GM10266 (cell line): ENCODE measurements around the gene ABCF3.

Experiments
- DNase-seq: peaks from one replicate; pipeline ENCODE4 v3.0.0; 2012; ENCODE audit errors: extremely low spot score
- TF ChIP-seq, protein P1 (sequence below): IDR thresholded peaks from 2 replicates; pipeline ENCODE4 v1.5.1; 2012; ENCODE audit warnings: mild to moderate bottlenecking, low read depth; ENCODE audit not compliant: control insufficient read depth, insufficient read depth; ENCODE audit errors: missing control alignments

ABCF3 gene

DNA sequence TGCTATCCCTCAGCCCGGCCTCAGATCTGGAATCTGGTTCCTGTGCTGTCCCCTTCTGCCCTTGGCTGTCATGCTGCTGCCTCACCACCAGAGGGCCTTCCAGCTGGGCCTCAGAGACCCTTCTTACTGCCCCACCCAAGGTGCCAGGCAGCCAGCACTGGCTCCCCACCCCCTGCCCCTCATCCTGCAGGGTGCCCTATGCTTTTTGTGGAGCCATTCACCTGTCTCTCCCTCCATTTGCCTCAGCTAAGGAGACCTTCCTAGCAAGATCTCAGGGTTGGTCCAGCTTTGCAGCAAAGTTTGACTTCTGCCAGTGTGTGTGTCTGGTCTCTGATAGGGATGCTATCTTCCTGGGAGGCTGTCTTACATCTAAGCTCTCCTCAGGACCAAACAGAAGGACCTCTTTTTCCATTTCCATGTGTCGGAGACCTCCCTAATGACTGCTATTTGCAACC lies 41.5 kb downstream of the ABCF3 start:
- peak; percentile 88 for DNase-seq
- TF ChIP-seq, protein P1, sequence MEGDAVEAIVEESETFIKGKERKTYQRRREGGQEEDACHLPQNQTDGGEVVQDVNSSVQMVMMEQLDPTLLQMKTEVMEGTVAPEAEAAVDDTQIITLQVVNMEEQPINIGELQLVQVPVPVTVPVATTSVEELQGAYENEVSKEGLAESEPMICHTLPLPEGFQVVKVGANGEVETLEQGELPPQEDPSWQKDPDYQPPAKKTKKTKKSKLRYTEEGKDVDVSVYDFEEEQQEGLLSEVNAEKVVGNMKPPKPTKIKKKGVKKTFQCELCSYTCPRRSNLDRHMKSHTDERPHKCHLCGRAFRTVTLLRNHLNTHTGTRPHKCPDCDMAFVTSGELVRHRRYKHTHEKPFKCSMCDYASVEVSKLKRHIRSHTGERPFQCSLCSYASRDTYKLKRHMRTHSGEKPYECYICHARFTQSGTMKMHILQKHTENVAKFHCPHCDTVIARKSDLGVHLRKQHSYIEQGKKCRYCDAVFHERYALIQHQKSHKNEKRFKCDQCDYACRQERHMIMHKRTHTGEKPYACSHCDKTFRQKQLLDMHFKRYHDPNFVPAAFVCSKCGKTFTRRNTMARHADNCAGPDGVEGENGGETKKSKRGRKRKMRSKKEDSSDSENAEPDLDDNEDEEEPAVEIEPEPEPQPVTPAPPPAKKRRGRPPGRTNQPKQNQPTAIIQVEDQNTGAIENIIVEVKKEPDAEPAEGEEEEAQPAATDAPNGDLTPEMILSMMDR = peak; percentile 93

DNA sequence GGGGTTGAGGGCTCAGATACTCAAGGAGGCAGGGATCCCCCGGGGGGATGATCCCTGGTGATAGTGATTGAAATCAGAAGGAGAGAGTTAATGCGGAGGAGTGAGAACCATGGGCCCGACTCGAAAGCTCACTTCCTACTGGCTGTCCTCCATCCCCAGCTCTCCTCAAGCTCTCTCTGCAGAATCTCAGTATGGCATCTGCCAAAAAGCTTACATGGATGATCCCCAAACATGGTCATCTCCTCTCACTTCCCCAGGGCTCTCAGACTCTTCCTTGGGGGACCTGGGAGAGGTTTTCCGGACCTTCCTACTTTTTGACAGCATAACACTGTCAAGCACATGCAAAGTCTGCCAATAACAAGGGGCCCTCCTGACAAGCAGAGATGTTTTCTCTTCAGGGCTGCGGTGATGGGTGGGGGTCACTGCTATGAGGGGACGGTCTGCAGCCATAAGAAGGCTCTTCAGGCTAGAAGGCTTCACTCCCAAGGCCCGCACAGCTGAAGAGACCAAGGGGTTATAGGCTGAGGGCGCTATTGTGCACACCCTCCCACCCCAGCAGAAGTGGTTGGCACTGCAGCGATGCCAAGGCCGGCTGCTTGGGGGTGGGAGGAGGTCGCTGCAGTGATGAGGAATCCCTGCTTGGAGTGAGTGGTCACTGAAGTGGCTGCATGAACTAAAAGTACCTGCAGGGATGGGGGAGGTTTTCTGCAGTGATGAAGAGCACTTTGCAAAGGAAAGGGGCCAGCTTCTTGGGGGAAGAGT lies 42.6 kb downstream of the ABCF3 start:
- TF ChIP-seq, protein P1 = no peak
- DNase-seq = peak; percentile 55

DNA sequence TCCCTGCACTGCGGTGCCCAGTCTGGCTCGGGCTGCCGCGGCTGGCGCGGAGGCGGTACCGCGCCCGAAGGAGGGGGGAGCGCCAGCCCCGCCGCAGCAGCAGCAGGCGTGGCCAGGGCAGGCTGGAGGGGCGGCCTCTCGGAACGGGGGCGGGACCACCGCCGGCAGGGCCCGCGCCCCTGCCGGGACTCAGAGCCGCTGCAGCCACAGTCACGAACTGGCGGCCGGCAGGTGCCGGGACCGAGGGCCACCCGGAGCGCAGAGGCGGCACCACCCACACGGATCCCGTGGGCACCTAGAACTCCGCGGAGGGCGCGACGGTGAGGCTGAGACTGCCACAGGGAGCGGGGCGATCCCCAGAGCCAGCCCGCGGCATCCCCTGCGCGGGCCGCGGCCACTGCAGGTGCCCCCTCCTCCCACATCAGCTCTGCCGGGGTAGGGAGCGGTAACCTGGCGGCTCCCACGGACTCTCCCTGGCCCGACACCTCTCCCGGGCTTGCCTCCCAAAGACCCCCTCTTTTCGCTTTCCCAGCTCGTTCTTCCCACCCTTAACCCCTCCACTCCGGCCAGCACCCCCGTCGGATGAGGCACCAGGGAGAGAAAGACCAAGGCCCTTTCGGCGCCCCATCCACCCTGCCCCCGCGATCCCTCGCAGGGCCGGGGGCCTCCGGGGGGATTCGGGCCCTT lies 43.5 kb downstream of the ABCF3 start, which contains the start of gene VWA5B2:
TSS of gene VWA5B2 (plus strand) at position 192 of the 687 bp plus-strand sequence. CDS start 944 bp downstream, outside the sequence.
- DNase-seq = peak; percentile 98
- TF ChIP-seq, protein P1 = peak; percentile 10

DNA sequence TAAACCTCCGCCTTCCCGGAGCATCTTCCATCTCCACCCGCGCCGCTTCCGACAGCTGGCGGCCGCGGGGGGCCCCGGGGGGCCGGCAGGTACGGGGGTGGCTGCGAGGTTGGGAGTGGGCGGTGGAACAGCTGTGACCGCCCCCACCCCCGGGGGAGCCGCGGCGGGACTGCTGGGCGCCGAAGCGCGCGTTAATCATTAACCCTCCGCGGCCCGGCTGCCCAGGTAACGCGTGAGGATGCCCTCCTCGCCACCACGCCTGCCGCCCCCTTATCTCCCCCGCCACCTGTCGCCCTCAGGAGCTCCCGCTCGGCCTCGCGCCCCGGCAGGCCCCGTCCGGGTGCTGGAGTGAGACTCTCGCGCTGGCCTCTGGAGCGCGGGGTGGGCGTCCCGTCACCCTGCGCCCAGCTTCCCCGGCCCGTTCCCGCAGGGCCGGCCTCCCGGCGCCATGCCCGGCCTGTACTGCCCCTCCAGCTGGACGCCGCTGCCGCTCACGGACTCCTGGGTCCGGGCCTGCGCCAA lies 44.1 kb downstream of the ABCF3 start:
- TF ChIP-seq, protein P1 = no peak
- DNase-seq = peak; percentile 75

DNA sequence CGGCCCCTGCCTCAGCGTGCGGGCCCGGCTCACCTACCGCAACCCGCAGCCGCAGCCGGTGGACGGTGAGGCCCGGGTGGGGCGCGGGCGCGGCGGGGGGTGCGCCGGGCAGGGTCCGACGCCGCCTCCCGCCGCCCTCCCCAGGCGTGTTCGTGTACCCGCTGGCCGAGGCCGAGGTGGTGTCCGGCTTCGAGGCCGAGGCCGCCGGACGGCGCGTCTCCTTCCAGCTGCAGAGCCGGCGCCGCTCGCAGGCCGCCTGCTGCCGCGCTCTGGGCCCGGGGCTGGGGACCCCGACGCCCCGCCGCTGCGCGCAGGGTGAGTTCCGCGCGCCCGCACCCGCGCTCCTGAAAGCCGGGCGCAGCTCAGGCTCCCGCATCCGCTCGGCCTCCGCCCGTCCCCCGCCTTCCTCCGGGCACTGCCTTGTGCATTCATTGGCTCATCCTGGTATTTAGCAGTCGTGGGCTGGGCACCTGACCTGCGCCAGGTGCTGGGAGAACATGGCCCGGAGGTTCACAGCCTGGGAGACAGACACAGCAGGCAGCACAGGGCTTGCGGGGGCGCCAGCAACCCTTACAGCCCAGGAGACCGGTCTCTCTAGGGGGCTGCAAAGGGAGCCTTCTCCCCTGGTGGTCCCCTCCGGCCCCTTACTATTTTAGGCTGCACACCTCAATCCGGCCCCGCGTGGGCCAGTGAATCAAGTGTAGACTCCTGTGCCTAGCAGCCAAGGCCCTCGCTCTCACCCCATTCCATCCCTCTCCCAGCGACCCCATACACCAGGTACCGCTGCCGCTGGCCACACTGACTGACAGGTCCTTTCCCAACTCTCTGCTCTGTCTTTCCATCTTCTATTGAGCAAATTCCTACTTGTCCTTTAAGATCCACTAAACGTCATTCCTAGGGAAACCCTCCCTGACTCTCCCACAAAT lies 44.9 kb downstream of the ABCF3 start:
- TF ChIP-seq, protein P1 = no peak
- DNase-seq = peak; percentile 59

DNA sequence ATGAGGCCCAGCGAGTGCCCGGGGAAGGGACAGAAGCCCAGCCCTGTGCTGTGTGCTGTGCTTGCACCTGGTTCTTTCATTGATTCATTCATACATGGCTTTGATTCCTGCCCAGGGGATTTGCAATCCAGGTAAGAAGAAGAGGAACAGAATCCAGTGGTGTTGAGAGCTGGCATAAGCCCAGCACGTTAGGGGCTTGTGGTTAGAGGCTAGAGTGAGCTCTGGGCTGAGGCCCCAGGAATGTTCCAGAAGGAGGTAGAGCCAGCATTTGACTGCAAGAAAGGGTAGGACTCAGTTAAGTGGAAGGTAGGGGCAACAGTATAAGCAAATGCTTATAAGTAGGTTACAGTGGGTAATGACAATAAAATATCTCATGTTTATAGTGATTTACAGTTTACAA lies 45.7 kb downstream of the ABCF3 start:
- peak; percentile 39 for DNase-seq
- TF ChIP-seq, protein P1 = no peak
